Mesothelial cell of epicardium (in vitro differentiated cells): ENCODE results near the gene PRADC1. TPM values are rescaled to one million over a fixed set of nuclear protein-coding genes. Genes with fewer than 3 reads are reported as not detected.

Source experiments
- DNase-seq, 2 experiments: peaks; one replicate each; pipeline ENCODE4 v3.0.0; 2021; ENCODE audit warnings: low spot score in 2 of 2; ENCODE audit not compliant: unreplicated experiment in 2 of 2
- H3K27ac Mint-ChIP-seq: 2 replicates; pipeline ENCODE4 v1.8.0; 2021; ENCODE audit warnings: mixed read lengths
- H3K27me3 Mint-ChIP-seq: 2 replicates; pipeline ENCODE4 v1.8.0; 2021; ENCODE audit warnings: low read depth, mixed read lengths
- H3K36me3 Mint-ChIP-seq: 2 replicates; pipeline ENCODE4 v1.8.0; 2021; ENCODE audit warnings: mixed read lengths
- H3K4me1 Mint-ChIP-seq: 2 replicates; pipeline ENCODE4 v1.8.0; 2021; ENCODE audit warnings: mixed read lengths
- H3K4me3 Mint-ChIP-seq: 2 replicates; pipeline ENCODE4 v1.8.0; 2021; ENCODE audit warnings: mild to moderate bottlenecking, moderate library complexity, mixed read lengths
- H3K9me3 Mint-ChIP-seq: 2 replicates; pipeline ENCODE4 v1.8.0; 2021; ENCODE audit warnings: mixed read lengths
- CTCF ChIP-seq: fragments of 200-600 bp; sonication (generic); IDR thresholded peaks from one replicate; pipeline ENCODE4 v1.5.0; 2021; ENCODE audit warnings: antibody characterized with exemption; ENCODE audit not compliant: unreplicated experiment
- total RNA-seq: library from RNA; stranded (reverse); gene quantifications from 3 replicates; pipeline ENCODE4 v1.2.1, GENCODE V29; 2021

Gene PRADC1
- 5.9 to 6.9 TPM (median 6.6 TPM) in 3 replicates for total RNA-seq

GRCh38 chr2:73233154-73233931 is at the start of gene PRADC1:
TSS of gene PRADC1 (minus strand) at chr2:73233239. CDS start at chr2:73233160, 79 bp downstream.
- peak; percentile 93 to 97 for DNase-seq
- H3K27me3 Mint-ChIP-seq: no peaks in the 10 kb centered on the region
- H3K4me3 Mint-ChIP-seq: peak within 1 kb of the TSS; percentile 95
- TF ChIP-seq CTCF: no peak
- H3K4me1 Mint-ChIP-seq: peaks cover 26% of the 10 kb centered on the region
- H3K9me3 Mint-ChIP-seq: no peaks in the 10 kb centered on the region
- H3K36me3 Mint-ChIP-seq: no peaks in the 10 kb centered on the region
- H3K27ac Mint-ChIP-seq: peak within 1 kb of the TSS; percentile 96

GRCh38 chr2:73281244-73281643 is 48.2 kb upstream of the PRADC1 start:
- H3K9me3 Mint-ChIP-seq: no peaks in the 10 kb centered on the region
- no peak for DNase-seq
- no peaks in the 10 kb centered on the region for H3K36me3 Mint-ChIP-seq
- H3K27ac Mint-ChIP-seq: no peak overlapping the region
- peaks cover 69% of the 10 kb centered on the region for H3K27me3 Mint-ChIP-seq
- H3K4me1 Mint-ChIP-seq: peaks cover 5% of the 10 kb centered on the region
- no peak overlapping the region for H3K4me3 Mint-ChIP-seq
- TF ChIP-seq CTCF: no peak

- peaks cover 5% of the 10 kb centered on the region for H3K4me1 Mint-ChIP-seq
- no peak overlapping the region for H3K4me3 Mint-ChIP-seq
- H3K36me3 Mint-ChIP-seq: no peaks in the 10 kb centered on the region
- H3K27me3 Mint-ChIP-seq: peaks cover 55% of the 10 kb centered on the region
- TF ChIP-seq CTCF: no peak
- no peak for DNase-seq
- H3K27ac Mint-ChIP-seq: no peak overlapping the region
- no peaks in the 10 kb centered on the region for H3K9me3 Mint-ChIP-seq
Measured at GRCh38 chr2:73279852-73280251, 46.8 kb upstream of the PRADC1 start.

- Mint-ChIP-seq H3K9me3 (no peaks in the 10 kb centered on the region), H3K27me3 (peaks cover 67% of the 10 kb centered on the region), H3K36me3 (no peaks in the 10 kb centered on the region), H3K4me3 (no peak overlapping the region), H3K27ac (no peak overlapping the region), H3K4me1 (peaks cover 10% of the 10 kb centered on the region)
- no peak for TF ChIP-seq CTCF
- no peak for DNase-seq
Measured at GRCh38 chr2:73272270-73272669, 39.2 kb upstream of the PRADC1 start.

- Mint-ChIP-seq H3K4me1 (peaks cover 10% of the 10 kb centered on the region), H3K27ac (no peak overlapping the region), H3K9me3 (no peaks in the 10 kb centered on the region), H3K4me3 (peak overlapping the region; percentile 19), H3K36me3 (no peaks in the 10 kb centered on the region), H3K27me3 (peaks cover 76% of the 10 kb centered on the region)
- no peak for DNase-seq
- no peak for TF ChIP-seq CTCF
Measured at GRCh38 chr2:73269686-73270465, 36.8 kb upstream of the PRADC1 start.
